ENCODE measurements around the gene LRRIQ3. TPM values are rescaled to one million over a fixed set of nuclear protein-coding genes. Genes with fewer than 3 reads are reported as not detected.

LRRIQ3 gene
- total and polyA plus RNA-seq, 2 of the 4 experiments (the other 2 are of a cell fraction): 1.2 to 1.8 TPM

GRCh38 chr1:74083128-74083527 lies 114.8 kb downstream of the LRRIQ3 start:
- Histone ChIP-seq H3K4me3 (ENCODE audit: insufficient read depth, low read depth, low read length) (no peak overlapping the region), H2BK15ac (ENCODE audit: low read depth, low read length) (no peak overlapping the region), H2AFZ (replicated peaks; ENCODE audit: low read length, poor library complexity) (no peak overlapping the region), H4K20me1 (ENCODE audit: insufficient read depth, low read length) (no peaks in the 10 kb centered on the region), H3K23ac (ENCODE audit: low read depth, low read length) (no peak overlapping the region), H3K9ac (ENCODE audit: low read depth, low read length) (no peak overlapping the region), H2BK20ac (ENCODE audit: low read depth, low read length) (no peak overlapping the region), H3K9me3 (ENCODE audit: control insufficient read depth, insufficient read depth, low read length) (no peaks in the 10 kb centered on the region), H3K4ac (ENCODE audit: low read depth, low read length) (no peak overlapping the region), H3K36me3 (ENCODE audit: control insufficient read depth, insufficient read depth, low read length) (no peaks in the 10 kb centered on the region), H3K4me2 (ENCODE audit: low read depth, low read length) (no peak overlapping the region), H3K4me1 (ENCODE audit: control insufficient read depth, insufficient read depth, low read length) (no peaks in the 10 kb centered on the region), H4K8ac (ENCODE audit: low read depth in 2 of 2, low read length in 2 of 2) (no peak overlapping the region), H4K5ac (ENCODE audit: low read depth, low read length) (no peak overlapping the region), H3K18ac (ENCODE audit: low read depth, low read length) (no peak overlapping the region), H3K56ac (ENCODE audit: extremely low read depth, insufficient read depth, low read length) (no peak overlapping the region), H3K79me1 (ENCODE audit: low read depth in 1 of 2, low read length in 2 of 2) (no peaks in the 10 kb centered on the region), H3K14ac (replicated peaks; ENCODE audit: low read depth, low read length) (no peak overlapping the region), H2AK5ac (ENCODE audit: low read depth, low read length) (no peak overlapping the region), H2BK5ac (ENCODE audit: low read depth, low read length, poor library complexity, severe bottlenecking) (no peak overlapping the region), H2AK9ac (replicated peaks; ENCODE audit: low read depth, low read length, poor library complexity) (no peak overlapping the region), H4K91ac (ENCODE audit: insufficient read depth, low read depth, low read length) (no peak overlapping the region), H3K27me3 (ENCODE audit: control insufficient read depth, insufficient read depth, low read length) (no peaks in the 10 kb centered on the region), H3K9me1 (ENCODE audit: insufficient read depth, low read length) (no peaks in the 10 kb centered on the region), H2BK120ac (ENCODE audit: low read depth, low read length) (no peak overlapping the region), H3K27ac (ENCODE audit: insufficient read depth, low read length) (no peak overlapping the region)
- TF ChIP-seq MXI1 (IDR thresholded peaks at IDR 0.05; ENCODE audit: borderline replicate concordance, low read depth, low read length) (no peak), BHLHE40 (IDR thresholded peaks at IDR 0.05; ENCODE audit: low read depth, low read length) (no peak), MAZ (IDR thresholded peaks at IDR 0.05; ENCODE audit: borderline replicate concordance, low read depth, low read length) (no peak), ELK1 (IDR thresholded peaks at IDR 0.05; ENCODE audit: borderline replicate concordance, low read depth, low read length) (no peak), USF2 (IDR thresholded peaks at IDR 0.05; ENCODE audit: low read depth, low read length) (no peak), MAFK (IDR thresholded peaks at IDR 0.05; ENCODE audit: low read depth, low read length) (no peak), FOS (IDR thresholded peaks at IDR 0.05; ENCODE audit: low read depth, low read length) (no peak), CHD1 (IDR thresholded peaks at IDR 0.05; ENCODE audit: low read depth, low read length) (no peak), POLR2A (IDR thresholded peaks at IDR 0.05; ENCODE audit: low read depth, low read length) (no peak), RAD21 (IDR thresholded peaks at IDR 0.05; ENCODE audit: low read length) (no peak), SMC3 (IDR thresholded peaks at IDR 0.05; ENCODE audit: low read depth, low read length) (no peak), CTCF (conservative IDR thresholded peaks at IDR 0.05; ENCODE audit: low read depth, low read length) (no peak), RCOR1 (IDR thresholded peaks at IDR 0.05; ENCODE audit: insufficient replicate concordance, low read length) (no peak), NFE2L2 (IDR thresholded peaks at IDR 0.05; ENCODE audit: low read depth, low read length) (no peak)
- dilution Hi-C loops (cut with HindIII; ENCODE audit: low sequenced_read_pairs, unreplicated experiment): no loop called here
- CTCF ChIA-PET: no interaction called here
- no CpG with 5 or more reads among the region's 1 CpG for WGBS, 2 experiments (ENCODE audit: extremely low coverage in 2 of 2, insufficient read length in 1 of 2)
- DNase-seq (no peak), ATAC-seq (ENCODE audit: low read depth) (no peak)
- POLR2A ChIA-PET (ENCODE audit: unreplicated experiment): no interaction called here
- BruUV-seq (replicated peaks): no TSS peak
- intact Hi-C loops (cut with micrococcal nuclease): no loop called here
- in situ Hi-C loops (cut with MboI; ENCODE audit: low sequenced_read_pairs): no loop called here
